Psoas muscle (tissue), 8 donors: ENCODE measurements around the gene C20orf96. TPM values are rescaled to one million over a fixed set of nuclear protein-coding genes. Genes with fewer than 3 reads are reported as not detected.

Experiments used
- ATAC-seq, 4 donors: fragments of 200-7000 bp; cut with Tn5 transposase; one replicate each; pipeline ENCODE4 v1.9.1; 2020; ENCODE audit warnings: moderate library complexity in 3 of 4, mild to moderate bottlenecking in 2 of 4
- DNase-seq, 2 donors: peaks; one replicate each; pipeline ENCODE4 v3.0.0-alpha.2; 2020
- H3K27ac ChIP-seq: fragments of 200-600 bp; one replicate; pipeline ENCODE4 v1.8.0; 2022
- H3K27me3 ChIP-seq, 3 donors: fragments of 200-600 bp in 1 of 3; one replicate each; pipeline versions ENCODE4 v1.6.1 to v1.8.0; 2013 to 2022; ENCODE audit warnings: low read length in 2 of 3, mild to moderate bottlenecking in 2 of 3, moderate library complexity in 1 of 3; ENCODE audit not compliant: insufficient read depth in 3 of 3
- H3K36me3 ChIP-seq, 2 donors: fragments of 200-600 bp in 1 of 2; one replicate each; pipeline versions ENCODE4 v1.6.1 to v1.8.0; 2013 to 2022; ENCODE audit warnings: low read depth in 1 of 2, mild to moderate bottlenecking in 1 of 2, moderate library complexity in 1 of 2; ENCODE audit not compliant: insufficient read depth in 1 of 2
- H3K4me1 ChIP-seq: fragments of 200-600 bp; one replicate; pipeline ENCODE4 v1.8.0; 2022
- H3K4me3 ChIP-seq: fragments of 200-600 bp; one replicate; pipeline ENCODE4 v1.8.0; 2022; ENCODE audit warnings: mild to moderate bottlenecking
- H3K9me3 ChIP-seq: fragments of 200-600 bp; one replicate; pipeline ENCODE4 v1.8.0; 2022
- CTCF ChIP-seq: fragments of 200-600 bp; IDR thresholded peaks from one replicate; pipeline ENCODE4 v1.8.0; 2022; ENCODE audit warnings: antibody characterized with exemption
- WGBS, 3 donors: extraction: QIAGEN DNeasy Blood & Tissue Kit; methylation state at CpG; one replicate each; pipeline versions ENCODE4 v1.1.6 to v1.1.7; 2013; 5-methylcytosine and 5-hydroxymethylcytosine counted together
- intact Hi-C, 2 donors: fragments of 100-400 bp; cut with DNase I; formaldehyde crosslinking; loops; one replicate each; pipeline versions ENCODE4 v1.11.0 to v1.14.2; 2022
- polyA plus RNA-seq, 3 donors: library from polyadenylated mRNA; stranded (reverse); fragments of 200-250 nt; gene quantifications; one replicate each; pipeline ENCODE4 v1.2.3, GENCODE V29; 2013
- total RNA-seq, 4 donors: library from RNA; stranded (reverse); fragmentation: NEBNext Ultra II Directional in 2 of 4; extraction: Animal tissue kit (Norgen Biotek cat#: 25700) in 2 of 4; gene quantifications; one replicate each; pipeline versions ENCODE4 v1.2.1 to v1.2.4, GENCODE V29; 2021 to 2023
- donor health status: healthy with polysubstance abuse.
- donor health status: DM: no; HTN: no; CAD: no; lungs with moderate emphysema.
- donor health status: Bipolar disorder and iron deficiency.
- donor health status: healthy.
- donor health status: DM: yes; HTN: yes; CAD: no.
- donor health status: DM: no; HTN: no; CAD: no.
- donor health status: DM: no; HTN: no; CAD: no.
- donor health status: DM: yes; HTN: yes; CAD: no.

C20orf96 gene
- total and polyA plus RNA-seq, 7 donors, result 1.0 to 2.1 (median 1.7) TPM

DNA sequence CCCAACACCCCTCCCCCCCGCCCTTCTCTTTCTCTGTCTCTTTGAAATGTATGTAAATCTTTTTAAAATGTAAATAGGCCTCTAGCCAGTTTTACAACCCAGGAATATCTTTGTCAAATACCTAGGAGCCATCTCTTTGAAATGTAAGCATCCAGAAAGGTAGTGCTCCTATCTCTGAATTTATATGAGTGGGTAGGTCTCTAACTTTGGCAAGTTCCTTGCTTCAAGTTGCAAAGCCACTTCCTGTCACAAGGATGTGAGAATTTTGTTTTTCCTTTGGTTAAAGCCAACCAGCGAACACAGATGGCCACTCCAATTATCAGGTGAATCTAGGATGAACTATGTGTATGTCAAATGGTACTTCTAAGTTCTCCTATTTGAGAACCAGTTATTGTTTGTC lies 39.2 kb downstream of the C20orf96 start:
- Histone ChIP-seq H3K4me1 (no peaks in the 10 kb centered on the region), H3K9me3 (no peaks in the 10 kb centered on the region), H3K4me3 (no peak overlapping the region), H3K36me3 (no peaks in the 10 kb centered on the region), H3K27ac (no peak overlapping the region), H3K27me3 (peaks cover 0 to 4% (median 0%) of the 10 kb centered on the region in 3 donors)
- ATAC-seq (no peak), DNase-seq (no peak)
- 29 to 41% (median 40%) methylated on average over 2 of the region's 2 CpGs for WGBS, 3 donors
- intact Hi-C loops, result no loop called here
- TF ChIP-seq CTCF, result no peak

- Histone ChIP-seq H3K36me3 (no peaks in the 10 kb centered on the region), H3K9me3 (no peaks in the 10 kb centered on the region), H3K4me1 (no peaks in the 10 kb centered on the region), H3K27ac (no peak overlapping the region), H3K4me3 (no peak overlapping the region), H3K27me3 (peaks cover 0 to 4% (median 3%) of the 10 kb centered on the region in 3 donors)
- ATAC-seq (no peak), DNase-seq (no peak)
- no peak for TF ChIP-seq CTCF
- 86 to 88% (median 87%) methylated on average over 2 of the region's 2 CpGs for WGBS, 3 donors
- intact Hi-C loops, result no loop called here
Measured at GRCh38 chr20:242905-243304, 47.6 kb downstream of the C20orf96 start.

DNA sequence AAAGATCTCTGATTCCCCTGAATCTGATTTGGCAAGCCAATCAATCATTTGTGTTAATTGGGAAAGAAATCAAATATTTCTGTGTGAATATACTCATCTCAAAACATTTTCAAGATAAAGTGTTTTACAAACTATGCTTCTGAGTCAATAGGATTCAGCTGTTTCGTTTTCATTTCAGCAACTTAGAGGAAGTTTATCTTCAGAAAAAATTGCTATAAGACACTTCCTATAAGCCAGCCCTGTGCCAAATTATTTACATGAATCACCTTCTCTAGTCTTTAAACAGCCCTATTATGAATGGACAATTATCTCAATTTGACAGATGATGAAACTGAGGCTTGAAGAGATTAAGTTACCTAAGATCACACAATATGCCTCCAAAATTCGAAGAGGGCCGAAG lies 52.6 kb downstream of the C20orf96 start:
- intact Hi-C loops, result no loop called here
- H3K4me3 ChIP-seq, result no peak overlapping the region
- WGBS, 3 donors, result 69 to 78% (median 72%) methylated on average over 3 of the region's 3 CpGs
- DNase-seq (no peak), ATAC-seq (no peak)
- peaks cover 0 to 4% (median 3%) of the 10 kb centered on the region in 3 donors for H3K27me3 ChIP-seq
- no peak for TF ChIP-seq CTCF
- no peaks in the 10 kb centered on the region for H3K4me1 ChIP-seq
- no peak overlapping the region for H3K27ac ChIP-seq
- no peaks in the 10 kb centered on the region for H3K9me3 ChIP-seq
- no peaks in the 10 kb centered on the region for H3K36me3 ChIP-seq

GRCh38 chr20:237489-237888 lies 53.1 kb downstream of the C20orf96 start:
- WGBS, 3 donors, result 59 to 70% (median 62%) methylated on average over 4 of the region's 4 CpGs
- TF ChIP-seq CTCF, result no peak
- intact Hi-C loops, result no loop called here
- Histone ChIP-seq H3K36me3 (no peaks in the 10 kb centered on the region), H3K27ac (no peak overlapping the region), H3K4me1 (no peaks in the 10 kb centered on the region), H3K9me3 (no peaks in the 10 kb centered on the region), H3K27me3 (peaks cover 0 to 4% (median 3%) of the 10 kb centered on the region in 3 donors), H3K4me3 (no peak overlapping the region)
- no peak for ATAC-seq
- no peak for DNase-seq

GRCh38 chr20:235891-236290 lies 54.7 kb downstream of the C20orf96 start:
- intact Hi-C loops, result no loop called here
- Histone ChIP-seq H3K27me3 (peaks cover 0 to 3% (median 0%) of the 10 kb centered on the region in 3 donors), H3K4me1 (no peaks in the 10 kb centered on the region), H3K4me3 (no peak overlapping the region), H3K27ac (no peak overlapping the region), H3K9me3 (no peaks in the 10 kb centered on the region), H3K36me3 (no peaks in the 10 kb centered on the region)
- TF ChIP-seq CTCF, result no peak
- DNase-seq, result no peak
- ATAC-seq, result no peak
- WGBS, 3 donors, result 32 to 47% (median 40%) methylated on average over 1 of the region's 1 CpG
